NCI-H2196 (cell line): Measurements from ENCODE around the gene SNCAIP.
"Not testable (repeated sequence)": the region's sequence is repeated elsewhere in the genome, so short reads cannot be mapped to it uniquely, and the experiment has no call there.

Experiments
- DNase-seq: peaks from one replicate; lab custom pipeline; 2025; ENCODE audit not compliant: unreplicated experiment; lab: John Stamatoyannopoulos, UW

The SNCAIP gene

DNA sequence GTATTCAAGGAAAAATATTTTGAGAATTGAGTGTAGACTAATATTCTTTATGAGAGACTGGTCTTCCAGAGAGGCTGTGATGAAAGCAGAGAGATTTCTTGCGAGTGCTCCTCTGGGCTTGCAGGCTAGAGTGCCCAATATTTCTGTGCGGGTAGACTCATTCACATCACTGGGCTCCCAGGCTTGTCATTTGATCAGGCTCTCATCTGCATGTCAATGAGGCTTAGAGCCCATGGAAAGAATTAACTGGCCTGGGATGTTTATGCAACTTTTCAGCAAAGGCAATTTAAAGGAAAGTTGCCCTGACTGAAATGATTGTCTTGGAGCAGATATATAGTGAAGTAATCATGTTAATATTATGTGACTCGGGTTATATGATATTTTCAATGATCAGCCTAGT lies 42.3 kb downstream of the SNCAIP start:
- no peak for DNase-seq

DNA sequence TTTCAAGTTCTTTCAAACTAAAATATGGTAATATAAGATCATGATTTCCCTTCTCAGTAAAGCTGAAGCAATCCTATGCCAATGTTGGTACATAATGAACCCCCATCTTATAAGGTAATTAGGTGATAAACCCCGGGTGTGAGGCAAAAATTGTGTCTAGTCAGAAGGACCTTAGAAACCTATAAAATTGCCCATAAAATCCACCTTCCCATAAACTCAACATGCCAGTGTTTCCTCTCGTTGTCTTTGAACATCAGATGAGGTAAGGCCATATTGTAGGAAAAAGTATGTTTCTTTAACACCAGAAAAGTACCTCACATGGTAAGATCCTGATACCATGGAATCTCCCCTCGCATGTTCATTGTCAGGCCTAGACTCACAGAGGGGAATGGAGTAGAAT lies 43.3 kb downstream of the SNCAIP start:
- DNase-seq, result no peak

- no peak for DNase-seq
These were observed 44.8 kb downstream of the SNCAIP start for GRCh38 chr5:122356855-122357254.

DNA sequence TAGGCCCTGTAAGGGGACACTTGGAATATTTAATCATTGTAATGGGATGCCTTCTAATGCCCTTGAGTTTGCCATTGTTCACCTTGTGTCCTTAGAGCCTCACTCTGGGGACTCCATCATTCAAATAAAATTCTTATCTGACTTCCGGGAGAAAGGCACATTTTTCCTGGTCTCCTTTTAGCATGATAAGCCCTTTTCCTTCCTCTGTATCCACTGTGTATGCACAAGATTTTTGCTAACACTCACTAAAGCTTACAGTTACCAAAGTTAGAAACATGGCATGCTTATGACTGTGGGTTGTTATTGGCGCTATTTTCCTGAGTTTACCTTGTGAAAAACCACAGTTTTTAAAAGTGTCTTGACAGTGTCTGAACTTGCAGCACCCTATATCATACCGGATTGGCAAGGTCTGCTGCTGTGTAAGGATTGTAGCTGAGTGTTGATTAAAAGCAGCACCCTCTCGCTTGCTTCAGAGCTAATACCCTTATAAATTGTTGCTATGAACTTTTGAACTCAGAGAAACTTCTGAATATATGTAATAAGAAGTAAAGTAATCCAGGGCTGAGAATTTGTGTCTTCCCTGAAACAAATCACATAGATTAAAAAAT lies 46.4 kb downstream of the SNCAIP start:
- DNase-seq, result no peak

- no peak for DNase-seq
These were observed 50.3 kb downstream of the SNCAIP start for GRCh38 chr5:122362361-122362760.

GRCh38 chr5:122363623-122364022 lies 51.6 kb downstream of the SNCAIP start:
- no peak for DNase-seq

GRCh38 chr5:122366501-122366900 lies 54.5 kb downstream of the SNCAIP start:
- DNase-seq, result no peak

DNA sequence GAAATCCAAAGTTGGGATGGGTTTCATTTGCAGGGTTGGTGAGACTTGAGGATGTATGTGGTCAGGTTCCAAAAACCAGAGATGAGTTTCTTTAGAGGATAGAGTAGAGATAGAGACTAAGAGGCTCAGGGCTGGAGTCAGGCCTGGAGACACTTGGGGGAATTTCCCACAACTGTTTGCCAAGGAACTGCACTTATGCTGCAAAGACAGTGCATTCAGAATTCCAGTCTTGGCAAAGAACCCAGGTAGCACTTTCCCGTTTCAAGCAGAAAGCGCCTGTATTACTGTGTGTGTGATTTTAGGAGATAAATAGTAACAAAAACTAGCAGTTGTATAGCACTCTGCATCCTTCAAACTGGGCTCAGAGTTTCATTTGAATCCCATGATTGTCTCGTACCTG lies 55.4 kb downstream of the SNCAIP start:
- no peak for DNase-seq

GRCh38 chr5:122368510-122369251 lies 56.6 kb downstream of the SNCAIP start:
- no peak for DNase-seq

- DNase-seq, result no peak
These were observed 57.3 kb downstream of the SNCAIP start for GRCh38 chr5:122369253-122369815.

GRCh38 chr5:122371511-122372151 lies 59.6 kb downstream of the SNCAIP start:
- no peak for DNase-seq

GRCh38 chr5:122374110-122374509 lies 62.1 kb downstream of the SNCAIP start:
- no peak for DNase-seq

DNA sequence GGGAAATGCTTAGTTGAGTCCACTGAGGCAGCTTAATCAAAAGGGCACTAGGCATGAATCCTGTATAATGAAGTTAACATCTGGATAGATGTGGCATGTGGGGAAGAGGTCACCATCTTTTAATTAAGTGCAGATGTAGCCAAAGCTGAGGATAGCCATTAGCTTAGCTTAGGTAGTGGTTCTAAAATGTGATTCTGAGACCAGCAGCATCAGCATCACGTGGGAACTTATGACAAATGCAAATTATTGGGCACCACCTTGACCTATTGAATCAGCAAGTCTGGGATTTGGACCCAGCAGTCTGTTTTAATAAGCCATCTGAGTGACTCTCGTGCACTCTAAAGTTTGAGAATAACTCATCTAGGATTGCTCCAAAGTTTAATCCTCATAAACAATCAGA lies 63.8 kb downstream of the SNCAIP start:
- DNase-seq, result no peak

DNA sequence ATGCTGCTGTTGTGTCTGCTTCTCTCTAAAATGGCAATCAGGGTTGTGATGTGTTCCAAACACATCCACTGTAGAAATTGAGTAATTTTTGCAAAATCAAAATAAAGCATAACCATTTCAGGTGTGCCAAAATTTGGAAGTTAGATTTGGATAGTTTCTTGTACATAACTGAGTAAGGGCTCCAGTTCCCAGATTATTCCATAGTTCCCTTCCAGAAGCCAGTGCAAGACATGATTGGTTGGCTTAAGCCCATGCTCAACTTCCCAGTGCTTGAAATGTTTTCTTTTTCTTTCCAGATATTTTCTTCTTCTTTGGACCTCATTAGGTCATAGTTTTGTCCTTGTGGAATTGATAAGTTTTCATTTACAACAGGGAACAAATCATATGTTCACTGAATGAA lies 64.2 kb downstream of the SNCAIP start:
- DNase-seq, result no peak

DNA sequence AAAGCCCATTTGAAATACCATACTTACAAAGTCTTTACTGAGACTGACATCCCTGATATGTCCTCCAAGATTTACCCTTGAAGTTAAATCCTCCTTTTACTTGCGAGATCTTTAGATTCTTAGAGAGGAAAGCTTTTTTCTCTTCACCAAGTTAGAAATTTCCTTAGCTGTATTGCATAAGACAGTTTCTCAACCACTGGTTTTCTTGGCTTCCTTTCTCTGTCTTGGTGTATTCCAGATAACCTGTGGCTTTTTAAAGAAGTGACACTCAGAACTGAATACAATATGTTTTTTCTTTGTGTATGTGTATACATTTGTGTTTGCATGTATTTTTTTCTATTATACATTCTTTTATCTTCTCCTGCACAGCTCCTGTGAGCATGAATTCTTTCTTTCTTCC lies 65.0 kb downstream of the SNCAIP start:
- DNase-seq, result no peak

DNA sequence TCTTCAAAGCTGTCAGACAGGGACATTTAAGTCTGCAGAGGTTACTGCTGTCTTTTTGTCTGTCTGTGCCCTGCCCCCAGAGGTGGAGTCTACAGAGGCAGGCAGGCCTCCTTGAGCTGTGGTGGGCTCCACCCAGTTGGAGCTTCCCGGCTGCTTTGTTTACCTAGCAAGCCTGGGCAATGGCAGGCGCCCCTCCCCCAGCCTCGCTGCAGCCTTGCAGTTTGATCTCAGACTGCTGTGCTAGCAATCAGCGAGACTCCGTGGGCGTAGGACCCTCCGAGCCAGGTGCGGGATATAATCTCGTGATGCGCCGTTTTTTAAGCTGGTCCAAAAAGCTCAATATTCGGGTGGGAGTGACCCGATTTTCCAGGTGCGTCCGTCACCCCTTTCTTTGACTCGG lies 70.9 kb downstream of the SNCAIP start:
- not testable (repeated sequence) for DNase-seq

GRCh38 chr5:122384739-122385235 lies 72.8 kb downstream of the SNCAIP start:
- no peak for DNase-seq

GRCh38 chr5:122385286-122385685 lies 73.2 kb downstream of the SNCAIP start:
- no peak for DNase-seq

- no peak for DNase-seq
These were observed 73.8 kb downstream of the SNCAIP start for GRCh38 chr5:122385808-122386207.

DNA sequence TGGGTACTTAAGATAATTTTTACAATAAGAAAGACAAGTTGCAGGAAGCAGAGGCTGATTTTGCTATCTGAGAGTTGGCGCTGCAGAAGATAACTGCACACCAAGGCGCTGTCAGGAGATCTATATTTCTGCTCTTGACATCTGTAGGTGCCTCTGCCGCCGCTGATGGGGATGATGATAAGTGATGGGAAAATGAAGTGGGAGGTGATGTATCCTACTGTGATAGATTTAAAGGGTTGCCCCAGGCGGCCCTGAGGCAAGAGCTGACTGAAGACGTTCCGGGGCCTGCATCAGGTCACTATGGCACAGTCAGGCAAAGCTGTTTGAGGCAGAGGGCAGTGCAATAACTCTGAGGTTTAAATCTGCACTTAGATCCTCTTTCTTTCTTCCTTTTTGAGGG lies 78.1 kb downstream of the SNCAIP start:
- no peak for DNase-seq

GRCh38 chr5:122390694-122391093 lies 78.7 kb downstream of the SNCAIP start:
- DNase-seq, result no peak

- no peak for DNase-seq
These were observed 79.6 kb downstream of the SNCAIP start for GRCh38 chr5:122391621-122392020.
